A172 (cell line): Measurements from ENCODE around the gene PDE1C. TPM values are rescaled to one million over a fixed set of nuclear protein-coding genes. Genes with fewer than 3 reads are reported as not detected.

Source experiments
- DNase-seq: peaks from one replicate; pipeline ENCODE4 v3.0.0-alpha.2; 2015; ENCODE audit warnings: low spot score
- total RNA-seq: library from RNA; depleted of rRNA; stranded (reverse); fragments of >200 nt; shearing (Covaris generic); gene quantifications from 2 replicates; pipeline ENCODE4 v1.2.3, GENCODE V29; 2014

PDE1C gene
- total RNA-seq, 1 experiment from 2014 or later: 140 TPM

GRCh38 chr7:31940167-31940566 is 130.0 kb downstream of the PDE1C start:
- DNase-seq: no peak

DNA sequence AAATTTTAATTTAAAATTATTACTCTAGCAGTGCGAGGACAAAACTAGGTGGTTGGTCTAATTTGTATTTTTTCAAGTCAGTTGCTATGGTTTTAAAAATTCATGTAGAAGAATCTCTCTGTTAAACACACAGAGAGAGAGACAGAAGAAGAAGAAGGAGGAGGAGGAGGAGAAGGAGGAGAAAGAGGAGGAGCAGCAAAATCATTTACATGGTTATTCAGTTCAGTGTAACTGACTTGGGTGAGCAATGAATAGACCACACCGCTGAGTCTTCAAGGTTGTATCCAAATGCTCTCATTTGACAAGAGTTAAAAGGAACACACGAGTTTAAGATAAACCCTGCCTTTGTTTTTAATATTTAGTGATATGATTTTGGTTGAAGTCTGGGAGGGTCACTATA is 131.1 kb downstream of the PDE1C start:
- peak; percentile 36 for DNase-seq

DNA sequence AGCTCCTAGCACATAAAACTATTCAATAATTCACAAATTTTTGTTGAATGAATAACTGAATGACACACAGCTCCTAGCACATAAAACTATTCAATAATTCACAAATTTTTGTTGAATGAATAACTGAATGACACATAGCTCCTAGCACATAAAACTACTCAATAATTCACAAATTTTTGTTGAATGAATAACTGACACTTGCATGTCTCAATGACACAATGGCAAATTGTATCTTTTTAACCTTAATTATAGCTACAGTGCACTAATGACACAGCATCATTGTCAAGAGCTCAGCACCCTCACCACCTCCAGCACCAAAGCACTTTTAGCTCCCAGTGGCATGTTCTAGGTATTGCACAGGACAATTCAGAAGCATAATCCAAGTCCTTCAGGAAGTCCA is 131.6 kb downstream of the PDE1C start:
- DNase-seq: peak; percentile 81

GRCh38 chr7:31937982-31938381 is 132.2 kb downstream of the PDE1C start:
- DNase-seq: no peak

DNA sequence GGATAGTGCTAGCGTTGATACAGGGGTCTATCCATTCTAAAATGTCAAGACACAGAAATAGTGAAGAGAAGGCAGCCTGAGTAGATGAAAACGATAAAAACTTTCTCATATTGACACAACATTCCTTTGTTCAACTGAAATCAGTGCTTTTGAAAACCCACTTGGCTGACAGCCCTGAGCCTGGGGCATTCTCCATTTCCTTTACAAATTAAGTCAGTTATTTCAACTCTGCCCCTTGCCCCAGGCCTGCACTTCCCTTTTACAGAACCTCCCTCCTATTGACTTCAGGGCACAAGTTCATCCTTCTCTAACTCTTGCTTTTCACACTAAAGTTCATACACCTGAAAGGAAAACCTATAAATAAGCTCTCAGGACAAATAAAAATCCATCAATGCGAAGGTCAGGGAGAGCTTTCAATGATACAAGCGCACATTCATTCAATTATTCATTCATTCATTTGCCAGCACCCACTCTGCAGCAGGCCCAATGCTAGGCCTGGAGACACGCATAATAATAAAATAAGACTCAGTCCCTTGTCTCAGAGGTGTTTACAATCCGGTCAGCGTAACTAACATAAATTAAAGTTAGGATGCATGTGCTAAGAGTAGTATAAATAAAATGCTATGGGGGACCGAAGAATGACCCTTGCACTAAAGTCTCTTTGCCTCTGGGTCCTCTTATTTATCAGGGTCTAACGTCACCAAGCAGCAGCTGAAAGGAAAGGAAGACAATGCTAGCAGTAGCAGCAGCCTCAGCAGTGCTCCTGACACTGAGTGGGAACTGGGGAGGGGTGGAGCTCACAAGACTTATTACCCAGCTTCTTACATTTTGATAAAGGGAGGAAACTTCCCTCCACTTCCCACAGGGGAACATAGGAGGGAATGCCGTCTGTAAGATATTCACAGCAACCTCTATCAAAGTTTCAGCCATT is 134.8 kb downstream of the PDE1C start:
- peak; percentile 34 for DNase-seq

DNA sequence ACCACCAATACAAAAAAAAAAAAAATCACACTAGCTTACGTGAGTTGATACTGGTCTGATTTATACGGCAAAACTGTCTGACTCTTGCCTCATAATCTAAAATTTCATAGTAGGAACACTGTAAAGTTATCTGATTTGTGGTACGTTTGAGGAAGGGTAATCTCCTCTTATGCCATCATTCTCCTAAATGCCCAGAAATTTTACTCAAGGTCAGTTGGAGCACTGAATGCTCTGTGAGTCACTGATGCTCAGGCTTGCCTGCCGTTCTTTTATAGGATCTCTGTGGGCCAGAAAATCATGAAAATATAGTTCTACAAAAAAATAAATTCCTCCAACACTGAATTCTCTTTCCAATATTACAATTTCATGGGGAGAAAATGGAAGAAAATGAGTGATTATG is 135.7 kb downstream of the PDE1C start:
- peak; percentile 33 for DNase-seq

DNA sequence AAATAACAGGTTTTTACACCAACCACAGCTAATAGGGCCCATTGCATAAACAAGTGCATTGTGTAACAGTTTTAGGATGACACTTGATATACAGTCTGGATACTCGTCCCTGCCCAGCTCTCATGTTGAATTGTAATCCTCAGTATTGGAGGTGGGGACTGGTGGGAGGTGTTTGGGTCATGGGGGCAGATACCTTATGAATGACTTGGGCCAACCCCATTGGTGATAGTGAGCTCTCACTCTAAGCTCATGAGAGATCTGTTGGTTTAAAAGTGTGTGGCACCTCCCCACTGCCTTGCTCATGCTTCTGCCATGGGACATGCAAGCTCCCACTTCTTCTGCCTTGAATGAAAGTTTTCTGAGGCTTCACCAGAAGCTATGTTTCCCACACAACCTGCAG is 136.7 kb downstream of the PDE1C start:
- DNase-seq: peak; percentile 36

DNA sequence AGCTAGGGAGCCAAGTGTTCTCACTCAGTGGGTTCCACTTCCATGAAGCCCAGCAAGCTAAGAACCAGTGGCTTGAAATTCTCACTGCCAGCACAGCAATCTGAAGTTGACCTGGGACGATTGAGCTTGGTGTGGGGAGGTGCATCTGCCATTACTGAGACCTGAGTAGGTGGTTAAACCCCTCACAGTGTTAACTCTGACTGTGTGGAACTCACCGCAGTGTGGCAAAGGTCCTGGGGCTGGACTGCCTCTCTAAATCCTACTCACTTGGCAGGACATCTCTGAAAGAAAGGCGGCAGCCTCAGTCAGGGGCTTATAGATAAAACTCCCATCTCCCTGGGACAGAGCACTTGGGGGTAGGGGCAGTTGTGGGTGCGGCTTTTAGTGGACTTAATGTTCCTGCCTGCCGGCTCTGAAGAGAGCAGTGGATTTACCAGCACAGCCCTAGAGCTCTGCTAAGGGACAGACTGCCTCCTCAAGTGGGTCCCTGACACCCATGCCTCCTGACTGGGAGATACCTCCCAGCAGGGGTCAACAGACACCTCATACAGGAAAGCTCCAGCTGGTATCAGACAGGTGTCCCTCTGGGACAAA is 143.1 kb downstream of the PDE1C start:
- DNase-seq: no peak

DNA sequence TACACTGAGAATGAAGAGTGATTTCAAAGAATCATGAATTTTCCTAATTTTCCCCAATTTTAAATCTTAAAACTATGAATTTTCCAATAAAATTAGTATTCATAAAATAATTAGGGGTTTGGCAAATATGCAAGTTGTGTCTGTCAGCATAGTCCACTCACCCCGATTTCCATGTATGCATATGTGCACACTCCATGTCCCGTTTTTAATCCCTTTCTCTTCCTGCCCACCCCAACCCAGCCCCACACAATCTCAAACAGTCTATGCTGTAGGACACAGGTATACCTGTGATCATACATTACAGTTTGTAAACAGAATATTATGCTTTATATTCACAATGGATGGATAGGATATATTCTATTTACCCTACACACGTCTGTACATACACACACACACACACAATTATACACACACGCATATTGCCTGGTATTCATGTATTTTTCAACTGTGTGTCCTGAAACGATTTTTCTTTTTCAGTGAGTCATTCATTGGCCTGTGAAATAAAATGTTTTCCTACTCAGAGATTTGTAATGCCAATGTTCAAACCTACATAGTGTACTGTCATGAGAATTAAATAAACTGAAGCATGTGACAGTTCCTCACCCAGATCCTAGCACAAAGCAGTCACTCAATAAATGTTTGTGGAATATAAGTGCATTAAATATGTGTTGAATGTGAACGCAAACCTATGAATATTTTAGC is 144.3 kb downstream of the PDE1C start:
- DNase-seq: no peak

DNA sequence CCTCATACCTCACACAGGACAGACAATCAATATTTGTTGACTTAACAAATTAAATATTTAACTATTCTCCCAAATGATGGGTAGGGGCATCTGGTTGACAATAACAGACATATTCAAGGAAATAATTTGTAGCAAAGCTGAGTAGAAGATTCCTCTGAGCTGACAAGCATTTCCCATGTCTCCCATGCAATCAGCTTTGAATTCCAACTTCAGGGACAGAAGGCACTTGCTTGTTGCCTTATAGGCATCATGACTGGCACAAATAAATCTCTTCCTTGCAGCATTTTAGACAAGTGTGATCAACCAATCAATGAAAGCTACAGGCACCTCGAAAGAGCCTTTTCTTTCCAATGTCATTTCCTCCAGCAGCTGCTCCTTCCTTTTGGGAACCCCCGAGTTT is 146.0 kb downstream of the PDE1C start:
- no peak for DNase-seq

- DNase-seq: no peak
Measured at GRCh38 chr7:31922848-31923247, 147.4 kb downstream of the PDE1C start.

DNA sequence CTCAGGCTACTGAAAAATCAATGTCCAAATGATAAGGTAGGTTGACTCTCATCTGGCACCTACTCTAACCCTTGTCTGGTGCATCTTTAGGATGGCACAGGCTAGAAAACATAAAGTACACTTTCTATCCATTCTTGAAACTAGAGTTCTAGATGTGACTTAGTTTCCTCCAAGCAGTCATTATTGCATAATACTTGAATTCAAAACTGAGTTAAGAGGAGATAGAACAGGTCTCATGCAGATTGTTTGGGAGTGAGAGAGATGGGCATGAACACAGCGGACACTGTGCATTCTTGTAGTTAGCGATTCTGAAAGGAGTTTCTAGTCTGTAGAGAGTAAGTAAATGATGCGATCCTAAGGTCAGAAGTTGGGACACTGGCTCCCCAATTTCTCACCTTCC is 149.2 kb downstream of the PDE1C start:
- DNase-seq: no peak

GRCh38 chr7:31919678-31920369 is 150.4 kb downstream of the PDE1C start:
- no peak for DNase-seq

DNA sequence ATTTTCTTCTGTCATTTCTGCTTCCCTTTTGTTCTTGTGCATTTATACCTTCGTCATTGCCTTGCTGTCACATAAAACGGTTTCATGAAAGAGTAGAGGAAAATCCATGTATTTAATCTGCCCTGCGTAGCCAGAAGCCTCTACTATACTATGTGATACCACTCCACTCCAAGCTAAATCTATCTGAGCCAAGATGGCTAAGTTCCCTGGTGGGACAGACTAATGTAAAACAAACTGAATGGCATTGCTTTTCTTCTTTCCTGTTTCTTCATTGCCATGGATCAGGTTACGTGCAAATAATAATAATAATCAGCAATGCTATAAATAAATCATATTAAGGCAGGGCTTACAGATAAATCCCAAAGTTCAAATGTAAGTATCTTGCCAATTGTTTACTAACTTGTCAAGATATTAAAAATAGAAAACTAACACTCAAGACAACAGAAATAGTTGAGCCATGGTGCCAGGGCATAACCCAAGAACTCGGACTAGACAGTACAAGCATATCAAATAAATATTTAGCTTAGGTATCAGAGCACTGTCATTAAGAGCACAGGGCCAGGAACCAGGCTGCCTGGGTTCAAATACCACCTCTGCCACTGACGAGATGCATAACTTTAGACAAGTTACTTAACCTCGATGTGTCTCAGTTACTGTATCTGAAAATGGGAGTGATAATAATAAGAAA is 151.4 kb downstream of the PDE1C start:
- no peak for DNase-seq

DNA sequence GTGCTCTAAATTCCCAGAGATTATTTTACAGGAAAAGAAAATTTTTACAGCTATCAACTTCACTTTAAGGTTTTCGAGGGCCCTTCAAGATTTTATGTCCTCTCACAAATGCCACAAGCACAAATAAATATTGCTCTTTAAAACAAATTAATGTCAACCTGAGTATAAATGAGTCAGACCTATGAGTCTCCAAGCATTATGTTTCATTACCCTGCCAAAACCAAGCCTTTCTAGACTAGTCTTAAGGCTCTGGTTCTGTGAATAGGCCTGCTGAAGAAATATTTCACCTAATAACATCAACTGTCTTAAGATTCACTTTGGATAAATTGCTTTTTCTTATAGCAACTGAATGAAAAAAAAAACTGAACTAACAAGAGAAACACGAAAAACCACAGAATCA is 153.0 kb downstream of the PDE1C start:
- peak; percentile 38 for DNase-seq

DNA sequence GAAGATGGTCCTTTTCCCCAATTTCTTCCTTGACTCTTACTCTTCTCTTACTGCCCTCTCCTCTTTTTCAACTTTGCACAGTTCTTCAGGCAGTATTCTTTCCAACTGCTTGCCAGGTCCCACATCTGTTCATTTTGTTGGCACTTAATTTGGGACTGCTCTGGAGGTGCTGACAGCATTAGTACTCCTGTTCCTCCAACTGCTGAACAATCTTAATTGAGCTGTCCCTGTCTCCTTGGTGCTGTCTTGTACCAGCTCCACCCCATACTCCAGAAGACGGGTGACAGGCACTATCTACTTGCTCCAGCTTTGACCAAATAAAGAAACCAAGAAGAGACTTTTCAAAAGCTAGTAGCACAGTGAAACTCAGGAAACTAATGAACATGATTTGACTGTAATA is 160.0 kb downstream of the PDE1C start:
- DNase-seq: no peak

DNA sequence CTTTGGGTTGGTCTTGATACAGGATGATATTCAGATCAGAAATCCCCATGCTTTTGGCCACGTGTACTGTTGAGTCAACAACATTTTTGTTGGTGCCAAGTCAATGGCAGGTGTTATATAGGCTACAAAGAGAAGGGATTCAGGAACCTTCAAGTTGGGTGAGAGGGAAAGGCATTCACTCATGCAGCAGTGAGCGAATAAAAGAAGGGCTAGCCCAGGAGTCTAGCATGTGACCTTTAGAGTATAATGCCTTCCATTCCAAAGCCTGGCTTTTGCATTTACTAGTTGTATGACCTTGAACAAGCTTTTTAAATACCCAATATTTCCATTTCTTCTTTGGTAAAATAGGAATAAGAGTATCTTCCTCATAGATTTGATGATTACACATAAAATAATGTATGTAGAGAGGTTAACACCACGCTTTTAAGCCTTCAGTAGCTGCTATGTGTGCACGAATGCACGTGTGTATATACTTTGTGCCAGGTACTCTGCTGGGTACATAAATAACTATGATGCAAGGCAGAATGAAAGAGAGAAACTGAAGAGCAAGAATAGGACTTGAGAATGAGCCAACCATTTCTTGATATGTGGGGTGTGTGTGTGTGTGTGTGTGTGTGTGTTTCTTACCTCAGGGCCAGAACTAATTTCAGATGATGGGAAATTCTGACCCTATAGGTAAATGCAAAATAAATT is 163.6 kb downstream of the PDE1C start:
- no peak for DNase-seq

GRCh38 chr7:31903962-31904361 is 166.2 kb downstream of the PDE1C start:
- no peak for DNase-seq

DNA sequence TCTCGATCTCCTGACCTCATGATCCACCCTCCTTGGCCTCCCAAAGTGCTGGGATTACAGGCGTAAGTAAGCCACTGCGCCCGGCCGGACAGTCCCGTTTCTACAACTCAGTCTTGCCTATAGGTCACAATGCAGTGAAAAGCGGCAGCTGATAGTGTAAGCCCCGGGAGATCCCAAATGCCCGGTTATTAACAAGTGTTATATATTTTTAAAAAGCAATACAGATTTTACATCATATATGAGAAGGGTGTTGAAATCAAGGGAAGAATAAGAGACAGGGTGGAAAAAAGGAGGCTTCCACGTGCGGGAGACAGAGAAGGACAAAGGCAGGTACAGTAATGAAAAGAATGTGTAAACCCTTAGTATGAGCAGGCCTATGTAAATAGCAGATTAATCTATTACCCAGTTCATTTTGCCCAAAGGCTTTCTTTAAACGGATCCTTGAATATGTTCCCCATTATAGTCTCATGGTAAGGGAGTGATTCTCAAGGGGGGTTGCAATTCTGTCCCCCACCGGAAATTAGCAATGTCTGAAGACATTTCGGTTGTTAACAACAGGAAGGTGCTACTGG is 170.8 kb downstream of the PDE1C start:
- DNase-seq: no peak

- no peak for DNase-seq
Measured at GRCh38 chr7:31896925-31897324, 173.3 kb downstream of the PDE1C start.

DNA sequence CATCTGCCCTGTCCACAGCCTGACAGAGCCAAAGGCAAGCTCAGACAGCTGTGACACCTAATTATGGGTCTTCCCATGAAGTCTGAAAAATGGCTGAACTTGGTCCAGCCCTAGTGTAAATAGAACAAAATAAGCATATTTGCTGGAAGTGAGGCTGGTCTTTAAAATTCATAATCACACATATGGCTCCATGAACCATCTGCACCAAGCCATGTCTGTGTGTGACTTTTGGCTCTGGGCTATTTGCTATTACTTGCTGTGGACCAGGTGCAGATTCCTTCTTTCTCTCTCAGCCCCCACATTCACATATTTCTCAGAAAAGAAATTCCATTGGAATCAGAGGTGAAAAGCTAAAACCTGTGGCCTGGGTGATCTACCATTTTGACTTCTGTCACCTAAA is 175.9 kb downstream of the PDE1C start:
- DNase-seq: no peak
